ENCODE data around the gene POPDC3. TPM values are rescaled to one million over a fixed set of nuclear protein-coding genes. Genes with fewer than 3 reads are reported as not detected.

POPDC3 gene
- total RNA-seq, 1 donor from 2014 or later: 9.1 TPM

DNA sequence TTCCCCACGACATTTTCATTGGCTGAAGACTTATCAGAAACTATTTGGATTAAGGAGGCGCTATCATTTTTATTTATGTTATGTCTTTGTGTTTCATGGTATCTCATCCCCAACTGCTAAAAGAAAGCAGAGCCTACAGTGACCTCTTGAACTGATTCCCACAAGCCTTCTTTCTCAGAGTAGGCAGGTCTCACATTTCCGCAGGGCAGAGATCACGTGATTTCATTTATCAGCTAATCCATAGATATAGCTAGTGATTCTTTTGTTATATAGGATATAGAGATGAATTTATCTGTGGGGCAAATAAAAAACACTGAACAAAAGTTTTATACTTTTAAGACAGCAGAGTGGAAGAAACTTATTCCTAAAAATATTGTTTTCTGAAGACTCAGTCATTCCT, 25.0 kb upstream of the POPDC3 start:
- Mint-ChIP-seq H3K27ac (ENCODE audit: unreplicated experiment) (peak overlapping the region; percentile 13), H3K36me3 (ENCODE audit: low read depth, unreplicated experiment) (no peaks in the 10 kb centered on the region), H3K27me3 (ENCODE audit: low read depth, unreplicated experiment) (no peaks in the 10 kb centered on the region), H3K9me3 (ENCODE audit: unreplicated experiment) (no peaks in the 10 kb centered on the region), H3K4me1 (ENCODE audit: low read depth, unreplicated experiment) (peaks cover 15% of the 10 kb centered on the region), H3K4me3 (ENCODE audit: unreplicated experiment) (no peak overlapping the region)
- Histone ChIP-seq H3K4me3 (ENCODE audit: insufficient read depth, low read depth, low read length) (no peak overlapping the region), H3K4me1 (ENCODE audit: insufficient read depth, low read length) (peaks cover 7% of the 10 kb centered on the region), H3K79me2 (ENCODE audit: insufficient read depth, low read length) (no peaks in the 10 kb centered on the region), H3K27ac (ENCODE audit: low read depth, low read length) (peak overlapping the region; percentile 26), H3K9ac (ENCODE audit: low read length) (no peak overlapping the region), H2AFZ (ENCODE audit: low read depth, low read length) (no peak overlapping the region), H3K4me2 (ENCODE audit: low read length) (peak overlapping the region; percentile 16), H3K9me3 (ENCODE audit: insufficient read depth, low read depth, low read length) (no peaks in the 10 kb centered on the region), H3K27me3 (ENCODE audit: insufficient read depth, low read length) (no peaks in the 10 kb centered on the region), H3K36me3 (ENCODE audit: insufficient read depth, low read length) (no peaks in the 10 kb centered on the region), H4K20me1 (ENCODE audit: insufficient read depth, low read length) (no peaks in the 10 kb centered on the region)
- TF ChIP-seq EZH2 (IDR thresholded peaks at IDR 0.05; ENCODE audit: insufficient read depth, low read length): no peak
- TF ChIP-seq, protein P1, sequence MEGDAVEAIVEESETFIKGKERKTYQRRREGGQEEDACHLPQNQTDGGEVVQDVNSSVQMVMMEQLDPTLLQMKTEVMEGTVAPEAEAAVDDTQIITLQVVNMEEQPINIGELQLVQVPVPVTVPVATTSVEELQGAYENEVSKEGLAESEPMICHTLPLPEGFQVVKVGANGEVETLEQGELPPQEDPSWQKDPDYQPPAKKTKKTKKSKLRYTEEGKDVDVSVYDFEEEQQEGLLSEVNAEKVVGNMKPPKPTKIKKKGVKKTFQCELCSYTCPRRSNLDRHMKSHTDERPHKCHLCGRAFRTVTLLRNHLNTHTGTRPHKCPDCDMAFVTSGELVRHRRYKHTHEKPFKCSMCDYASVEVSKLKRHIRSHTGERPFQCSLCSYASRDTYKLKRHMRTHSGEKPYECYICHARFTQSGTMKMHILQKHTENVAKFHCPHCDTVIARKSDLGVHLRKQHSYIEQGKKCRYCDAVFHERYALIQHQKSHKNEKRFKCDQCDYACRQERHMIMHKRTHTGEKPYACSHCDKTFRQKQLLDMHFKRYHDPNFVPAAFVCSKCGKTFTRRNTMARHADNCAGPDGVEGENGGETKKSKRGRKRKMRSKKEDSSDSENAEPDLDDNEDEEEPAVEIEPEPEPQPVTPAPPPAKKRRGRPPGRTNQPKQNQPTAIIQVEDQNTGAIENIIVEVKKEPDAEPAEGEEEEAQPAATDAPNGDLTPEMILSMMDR (IDR thresholded peaks at IDR 0.05; ENCODE audit: insufficient read depth, low read depth, low read length): no peak
- FAIRE-seq: no peak
- no peak for DNase-seq (ENCODE audit: low read depth)

DNA sequence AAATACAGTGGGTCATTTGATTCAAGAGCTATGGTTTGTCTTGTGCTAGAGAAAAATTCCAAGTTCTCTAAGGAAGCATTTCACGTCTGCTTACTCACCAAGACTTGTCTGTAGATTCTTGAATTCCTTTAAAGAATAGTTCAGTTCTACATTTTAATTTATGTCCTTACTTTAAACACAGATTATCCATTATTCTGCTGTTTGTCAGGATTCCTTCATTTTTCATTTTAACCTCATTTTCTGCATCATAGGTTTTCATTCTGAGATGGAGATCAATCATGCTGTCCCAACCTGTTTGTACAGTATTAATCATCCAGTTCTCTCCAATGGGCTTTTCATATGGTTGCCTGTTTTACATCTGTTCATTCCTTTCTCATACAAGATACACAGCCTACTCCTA, 24.5 kb upstream of the POPDC3 start:
- no peaks in the 10 kb centered on the region for H3K36me3 ChIP-seq (ENCODE audit: insufficient read depth, low read length)
- H2AFZ ChIP-seq (ENCODE audit: low read depth, low read length): no peak overlapping the region
- peak overlapping the region; percentile 13 for H3K27ac Mint-ChIP-seq (ENCODE audit: unreplicated experiment)
- peaks cover 3% of the 10 kb centered on the region for H3K4me1 ChIP-seq (ENCODE audit: insufficient read depth, low read length)
- no peaks in the 10 kb centered on the region for H3K27me3 Mint-ChIP-seq (ENCODE audit: low read depth, unreplicated experiment)
- peak; percentile 96 for DNase-seq (ENCODE audit: low read depth)
- no peak overlapping the region for H3K9ac ChIP-seq (ENCODE audit: low read length)
- H3K36me3 Mint-ChIP-seq (ENCODE audit: low read depth, unreplicated experiment): no peaks in the 10 kb centered on the region
- TF ChIP-seq EZH2 (IDR thresholded peaks at IDR 0.05; ENCODE audit: insufficient read depth, low read length): no peak
- TF ChIP-seq, protein P1 (IDR thresholded peaks at IDR 0.05; ENCODE audit: insufficient read depth, low read depth, low read length): no peak
- no peaks in the 10 kb centered on the region for H3K79me2 ChIP-seq (ENCODE audit: insufficient read depth, low read length)
- peak overlapping the region; percentile 26 for H3K27ac ChIP-seq (ENCODE audit: low read depth, low read length)
- no peaks in the 10 kb centered on the region for H3K9me3 ChIP-seq (ENCODE audit: insufficient read depth, low read depth, low read length)
- H3K9me3 Mint-ChIP-seq (ENCODE audit: unreplicated experiment): no peaks in the 10 kb centered on the region
- peak overlapping the region; percentile 16 for H3K4me2 ChIP-seq (ENCODE audit: low read length)
- H3K4me1 Mint-ChIP-seq (ENCODE audit: low read depth, unreplicated experiment): peaks cover 13% of the 10 kb centered on the region
- H3K4me3 Mint-ChIP-seq (ENCODE audit: unreplicated experiment): no peak overlapping the region
- H3K4me3 ChIP-seq (ENCODE audit: insufficient read depth, low read depth, low read length): no peak overlapping the region
- H4K20me1 ChIP-seq (ENCODE audit: insufficient read depth, low read length): no peaks in the 10 kb centered on the region
- H3K27me3 ChIP-seq (ENCODE audit: insufficient read depth, low read length): no peaks in the 10 kb centered on the region
- peak; percentile 90 for FAIRE-seq

DNA sequence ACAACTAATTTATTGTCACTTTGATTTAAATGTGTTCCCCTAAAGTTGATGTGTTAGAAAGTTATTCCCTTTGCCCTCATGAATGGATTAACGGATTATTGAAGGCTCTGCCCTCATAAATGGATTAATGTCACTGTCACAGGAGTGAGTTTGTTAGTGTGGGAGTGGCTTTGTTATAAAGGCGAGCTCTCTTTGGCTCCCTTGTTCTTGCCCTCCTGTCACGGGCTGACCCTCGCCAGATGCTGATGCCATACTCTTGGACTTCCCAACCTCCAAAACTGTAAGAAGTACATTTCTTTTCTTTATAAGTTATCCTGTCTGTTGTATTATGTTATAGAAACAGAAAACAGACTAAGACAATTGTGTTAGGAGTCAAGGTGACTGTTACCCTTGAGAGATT, 22.7 kb upstream of the POPDC3 start:
- Histone ChIP-seq H3K36me3 (ENCODE audit: insufficient read depth, low read length) (no peaks in the 10 kb centered on the region), H3K4me3 (ENCODE audit: insufficient read depth, low read depth, low read length) (no peak overlapping the region), H2AFZ (ENCODE audit: low read depth, low read length) (no peak overlapping the region), H3K27me3 (ENCODE audit: insufficient read depth, low read length) (no peaks in the 10 kb centered on the region), H3K27ac (ENCODE audit: low read depth, low read length) (no peak overlapping the region), H3K4me1 (ENCODE audit: insufficient read depth, low read length) (no peaks in the 10 kb centered on the region), H4K20me1 (ENCODE audit: insufficient read depth, low read length) (no peaks in the 10 kb centered on the region), H3K4me2 (ENCODE audit: low read length) (no peak overlapping the region), H3K9ac (ENCODE audit: low read length) (no peak overlapping the region), H3K9me3 (ENCODE audit: insufficient read depth, low read depth, low read length) (no peaks in the 10 kb centered on the region), H3K79me2 (ENCODE audit: insufficient read depth, low read length) (no peaks in the 10 kb centered on the region)
- TF ChIP-seq, protein P1 (IDR thresholded peaks at IDR 0.05; ENCODE audit: insufficient read depth, low read depth, low read length): no peak
- TF ChIP-seq EZH2 (IDR thresholded peaks at IDR 0.05; ENCODE audit: insufficient read depth, low read length): no peak
- DNase-seq (ENCODE audit: low read depth) (no peak), FAIRE-seq (no peak)
- Mint-ChIP-seq H3K9me3 (ENCODE audit: unreplicated experiment) (no peaks in the 10 kb centered on the region), H3K27me3 (ENCODE audit: low read depth, unreplicated experiment) (no peaks in the 10 kb centered on the region), H3K4me3 (ENCODE audit: unreplicated experiment) (no peak overlapping the region), H3K36me3 (ENCODE audit: low read depth, unreplicated experiment) (no peaks in the 10 kb centered on the region), H3K27ac (ENCODE audit: unreplicated experiment) (no peak overlapping the region), H3K4me1 (ENCODE audit: low read depth, unreplicated experiment) (peaks cover 10% of the 10 kb centered on the region)
